Erythroblast (primary cell): ENCODE data around the gene ARHGAP26.

Source experiments
- DNase-seq, 2 experiments: peaks; one replicate each; lab custom pipeline; 2025; lab: John Stamatoyannopoulos, UW
- GATA1 ChIP-seq: IDR thresholded peaks from 2 replicates; pipeline ENCODE4 v1.6.1; 2011; ENCODE audit warnings: low read depth, mild to moderate bottlenecking, control low read depth, low read length, moderate library complexity
- POLR2A ChIP-seq: IDR thresholded peaks from 2 replicates; pipeline ENCODE4 v1.6.1; 2011; ENCODE audit warnings: mild to moderate bottlenecking, low read length

Gene ARHGAP26

DNA sequence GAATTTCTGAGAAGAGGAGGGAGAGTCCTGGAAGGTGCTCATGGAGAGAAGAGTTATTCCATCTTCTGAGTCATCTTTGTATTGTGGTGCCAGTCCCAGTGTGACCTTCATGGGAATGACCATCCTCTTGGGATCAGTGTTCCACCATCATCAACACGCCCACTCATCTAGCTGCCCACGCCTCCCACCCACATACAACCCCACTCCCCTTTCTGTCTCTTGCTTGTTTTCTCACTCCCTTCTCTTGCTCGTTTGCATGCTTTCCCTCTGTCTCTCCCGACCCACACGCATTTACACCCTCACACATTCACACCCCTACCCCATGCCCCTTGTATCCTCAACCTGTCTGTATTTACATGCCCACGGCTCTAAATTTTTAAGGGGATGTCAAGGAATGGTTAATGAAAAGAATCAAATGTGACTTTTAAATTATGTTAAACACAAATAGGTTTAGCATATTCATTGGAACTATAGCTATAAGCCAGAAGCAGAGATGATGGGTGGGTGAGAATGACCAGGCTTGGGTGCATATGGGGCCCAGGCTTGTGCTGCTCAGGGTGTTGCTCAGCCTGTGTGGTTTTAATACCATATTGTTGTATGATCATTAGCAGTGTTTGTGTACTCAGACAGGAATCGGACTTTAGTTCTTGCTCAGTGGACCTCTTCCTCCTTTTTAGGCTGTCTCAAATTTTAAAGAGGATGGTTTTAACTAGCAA is 160.4 kb downstream of the ARHGAP26 start:
- TF ChIP-seq POLR2A: no peak
- no peak for TF ChIP-seq GATA1
- no peak for DNase-seq

DNA sequence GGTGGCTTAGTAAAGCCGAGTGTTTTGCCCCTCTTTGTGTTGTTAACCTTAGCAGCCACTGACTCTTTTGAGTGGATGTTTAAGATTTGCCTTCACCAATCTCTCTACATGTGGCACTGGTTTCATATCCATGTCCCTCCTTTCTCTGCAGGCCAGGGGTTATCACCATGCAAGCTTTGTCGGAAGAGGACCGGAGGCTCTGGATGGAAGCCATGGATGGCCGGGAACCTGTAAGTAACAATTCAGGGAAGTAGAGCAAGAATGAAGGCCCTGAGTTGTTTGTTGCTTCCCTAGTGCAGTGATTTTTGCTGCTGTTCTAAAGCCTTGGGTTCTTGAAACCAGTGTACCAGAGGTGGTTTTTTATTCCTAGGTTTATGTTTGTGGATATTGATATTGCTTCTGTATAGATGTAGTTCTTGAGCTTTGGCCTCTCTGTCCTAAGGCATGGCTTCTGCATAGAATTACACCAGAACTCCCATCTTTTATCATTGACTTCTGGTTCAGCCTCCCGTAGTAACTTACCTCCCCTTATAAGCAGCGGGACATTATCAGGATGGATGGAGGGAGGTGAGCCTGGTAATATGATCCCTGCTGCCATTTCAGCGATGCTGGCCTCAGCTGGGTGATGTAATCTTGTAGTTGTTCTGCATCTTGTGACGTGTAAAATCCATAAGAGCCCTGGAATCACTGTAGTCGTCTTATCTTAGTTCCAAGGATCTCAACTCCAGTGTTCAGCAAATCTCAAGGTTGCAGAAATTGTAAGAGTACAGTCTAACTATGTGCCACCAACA is 161.9 kb downstream of the ARHGAP26 start:
- TF ChIP-seq POLR2A (no peak), GATA1 (no peak)

DNA sequence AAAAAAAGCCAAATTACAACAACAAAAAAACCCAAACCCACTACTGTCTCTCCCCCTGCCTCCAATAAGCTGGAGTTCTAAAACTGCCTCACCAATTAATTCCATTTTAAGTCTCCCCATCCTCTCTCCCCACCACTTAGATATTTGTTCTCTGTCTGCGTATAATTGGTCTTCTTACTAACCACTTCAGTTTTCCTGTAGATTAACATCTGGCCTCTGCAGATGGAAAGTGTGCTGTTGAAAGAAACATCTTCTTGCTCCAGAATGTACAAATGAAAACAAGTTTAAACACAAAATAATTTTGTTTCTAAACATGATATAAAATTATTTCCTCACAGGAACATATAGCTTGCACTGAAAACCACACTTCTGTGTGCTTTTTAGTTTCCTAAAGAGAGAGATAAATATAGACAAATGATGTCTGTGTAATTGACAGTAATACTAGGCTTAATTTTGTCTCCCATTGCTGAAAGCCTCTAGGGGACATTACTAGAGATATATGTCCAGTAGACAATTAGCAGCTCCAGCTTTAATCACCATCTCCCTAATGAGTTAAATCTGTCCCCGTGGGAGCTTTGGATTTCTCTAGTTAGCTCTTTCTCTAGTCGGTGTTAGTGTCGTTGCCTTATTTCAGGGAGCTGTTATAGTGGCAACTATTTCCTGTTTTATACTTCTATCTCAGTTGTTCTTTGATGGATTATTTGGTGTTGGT is 164.0 kb downstream of the ARHGAP26 start:
- no peak for DNase-seq
- no peak for TF ChIP-seq GATA1

More for the DNA sequence above, 161.9 kb downstream of the ARHGAP26 start:
- DNase-seq: no peak

DNA sequence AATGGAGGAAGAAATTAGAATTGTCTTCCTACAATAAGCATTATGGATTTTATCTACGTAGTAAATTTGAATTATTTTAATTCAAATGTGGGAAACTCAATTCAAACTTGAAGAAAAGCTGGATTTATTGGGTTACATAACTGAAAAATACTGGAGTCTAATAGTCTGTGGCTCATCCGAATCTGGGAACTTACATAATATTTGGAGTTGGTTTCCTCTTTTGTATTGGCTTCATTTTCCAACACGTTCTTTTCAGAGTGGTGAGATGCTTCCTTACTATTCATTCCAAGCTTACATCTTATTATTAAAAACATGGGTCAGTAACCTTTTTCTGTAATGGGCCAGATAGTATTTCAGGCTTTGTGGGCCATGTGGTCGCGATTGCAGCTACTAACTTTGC is 164.8 kb downstream of the ARHGAP26 start:
- TF ChIP-seq GATA1 (no peak), POLR2A (no peak)
- no peak for DNase-seq

DNA sequence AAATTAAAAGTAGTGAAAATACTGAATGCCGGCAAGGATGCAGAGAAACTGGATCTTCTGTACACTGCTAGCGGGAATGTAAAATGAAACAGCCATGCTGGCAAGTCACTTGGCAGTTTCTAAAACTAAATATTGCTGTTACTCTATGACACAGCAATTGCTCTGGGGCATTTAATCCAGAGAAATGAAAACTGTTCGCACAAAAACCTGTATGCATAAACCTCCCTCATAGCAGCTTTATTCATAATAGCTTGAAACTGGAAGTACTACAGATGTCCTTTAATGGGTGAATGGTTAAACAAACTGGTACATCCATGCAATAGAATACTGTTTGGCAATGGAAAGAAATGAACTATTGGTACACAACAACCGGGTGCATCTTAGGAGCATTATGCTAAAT is 167.2 kb downstream of the ARHGAP26 start:
- no peak for DNase-seq
- TF ChIP-seq POLR2A (no peak), GATA1 (no peak)

DNA sequence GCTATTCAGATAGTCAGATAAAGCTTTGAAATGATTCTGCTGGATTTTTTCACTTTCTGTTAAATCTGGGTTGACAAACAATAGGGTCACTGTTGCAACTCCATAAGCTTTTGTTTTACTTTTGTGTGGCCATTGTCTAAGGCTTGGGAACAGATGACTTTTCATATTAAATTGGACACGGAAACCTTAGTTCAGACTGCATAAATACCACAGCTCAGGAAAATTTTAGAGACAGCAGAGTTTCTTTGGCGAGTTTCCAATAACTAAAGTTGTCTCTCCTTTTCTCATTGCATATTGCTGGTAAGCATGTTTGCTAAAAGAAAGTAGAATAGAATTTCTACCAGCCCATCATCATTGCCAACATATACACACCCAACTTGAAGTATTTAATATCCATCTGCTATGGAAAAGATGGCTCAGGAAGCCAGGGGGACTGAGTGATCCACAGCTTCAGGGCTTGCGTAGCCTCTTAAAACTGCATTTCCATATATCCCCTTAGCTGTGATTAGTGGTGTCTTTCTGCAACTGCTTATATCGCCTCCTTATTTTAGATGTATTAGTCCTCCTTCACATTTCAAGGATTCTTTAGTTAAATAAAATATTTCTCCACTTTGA is 168.2 kb downstream of the ARHGAP26 start:
- DNase-seq: no peak
- no peak for TF ChIP-seq POLR2A
- TF ChIP-seq GATA1: no peak

DNA sequence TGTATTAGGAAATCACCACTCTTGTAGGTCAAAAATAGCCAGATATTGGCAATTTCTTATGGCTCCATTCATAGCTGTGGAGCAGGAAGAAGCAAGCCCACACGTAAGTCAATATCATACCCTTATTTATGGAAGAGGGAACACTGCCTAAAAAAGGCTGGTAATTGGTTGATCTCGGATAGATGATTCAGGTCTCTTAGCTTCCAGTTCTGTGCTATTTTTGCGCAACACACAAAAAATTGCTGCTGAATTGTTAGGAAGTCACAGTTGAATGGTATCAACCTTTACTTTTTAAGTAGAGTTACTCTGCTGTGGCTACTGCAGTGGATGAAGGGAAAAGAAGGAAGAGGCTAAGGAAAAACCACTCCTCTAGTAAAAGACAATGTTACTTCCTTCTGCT is 168.8 kb downstream of the ARHGAP26 start:
- TF ChIP-seq POLR2A: no peak
- TF ChIP-seq GATA1: no peak
- no peak for DNase-seq

DNA sequence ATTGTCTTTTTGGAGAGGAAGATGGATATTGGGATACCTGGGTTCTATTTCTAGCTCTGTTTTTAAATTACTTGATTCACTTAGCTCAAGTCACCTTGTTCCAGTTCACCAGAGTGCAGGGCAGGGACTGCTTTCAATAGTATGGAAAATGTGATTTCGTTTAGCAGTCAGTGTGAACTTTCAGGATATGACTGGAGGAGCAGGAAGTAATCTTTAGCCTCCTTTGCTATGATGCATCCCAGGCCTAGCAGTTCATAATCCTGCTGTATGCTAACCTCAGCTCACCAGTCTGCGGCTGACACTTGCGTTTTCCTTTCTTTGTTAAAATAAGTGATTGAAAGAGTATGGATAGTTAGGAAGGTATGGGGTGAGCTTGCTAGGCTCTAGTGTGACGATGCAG is 169.7 kb downstream of the ARHGAP26 start:
- TF ChIP-seq GATA1 (no peak), POLR2A (no peak)
- no peak for DNase-seq

DNA sequence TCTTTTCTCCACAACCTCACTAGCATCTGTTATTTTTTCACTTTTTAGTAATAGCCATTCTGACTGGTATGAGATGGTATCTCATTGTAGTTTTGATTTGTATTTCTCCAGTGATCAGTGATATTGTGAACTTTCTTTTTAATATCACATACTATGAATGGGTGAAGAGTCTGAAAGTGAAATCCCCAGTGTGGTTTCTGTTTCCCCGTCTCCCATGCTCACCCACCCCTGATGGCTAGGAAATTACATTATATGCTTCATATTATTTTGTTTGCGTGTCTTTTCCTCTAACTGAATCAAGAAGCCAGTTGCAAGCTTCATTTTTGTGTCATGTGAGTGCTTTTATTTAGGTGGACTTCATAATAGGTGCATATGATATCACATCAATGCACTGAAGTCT is 171.1 kb downstream of the ARHGAP26 start:
- no peak for TF ChIP-seq GATA1
- no peak for TF ChIP-seq POLR2A
- no peak for DNase-seq

DNA sequence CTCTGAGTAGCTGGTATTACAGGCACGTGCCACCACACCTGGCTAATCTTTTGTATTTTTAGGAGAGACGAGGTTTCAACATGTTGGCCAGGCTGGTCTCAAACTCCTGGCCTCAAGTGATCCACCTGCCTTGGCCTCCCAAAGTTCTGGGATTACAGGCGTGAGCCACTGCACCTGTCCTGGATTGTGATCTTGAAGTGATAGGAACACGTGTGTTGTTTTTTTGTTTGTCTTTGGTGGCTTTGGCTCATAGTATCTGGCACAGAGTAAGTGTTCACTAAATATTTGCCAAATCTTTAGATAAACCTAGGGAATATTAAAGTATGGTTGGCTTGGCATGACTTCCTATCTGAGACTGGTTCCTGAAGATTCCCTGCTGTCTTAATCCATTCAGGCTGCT is 172.7 kb downstream of the ARHGAP26 start:
- no peak for DNase-seq
- no peak for TF ChIP-seq GATA1
- TF ChIP-seq POLR2A: no peak

DNA sequence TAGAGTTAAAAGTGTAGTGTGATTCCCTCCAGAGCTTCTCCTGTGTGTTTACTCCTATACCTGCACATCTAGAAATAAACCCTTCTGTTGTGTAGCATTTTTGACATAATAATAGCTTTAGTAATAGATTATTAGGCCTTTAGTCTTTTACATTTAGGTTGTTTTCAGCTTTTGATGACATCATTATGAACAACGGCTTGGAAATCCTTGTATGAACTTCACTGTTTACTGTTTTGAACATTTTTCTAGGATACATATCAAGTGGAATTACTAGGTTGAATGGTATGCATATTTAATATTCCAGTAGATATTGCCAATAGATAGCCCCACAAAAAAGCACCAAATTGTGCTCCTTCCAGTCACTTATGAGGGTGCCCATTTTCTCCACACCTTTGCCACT is 174.0 kb downstream of the ARHGAP26 start:
- no peak for TF ChIP-seq POLR2A
- DNase-seq: no peak

DNA sequence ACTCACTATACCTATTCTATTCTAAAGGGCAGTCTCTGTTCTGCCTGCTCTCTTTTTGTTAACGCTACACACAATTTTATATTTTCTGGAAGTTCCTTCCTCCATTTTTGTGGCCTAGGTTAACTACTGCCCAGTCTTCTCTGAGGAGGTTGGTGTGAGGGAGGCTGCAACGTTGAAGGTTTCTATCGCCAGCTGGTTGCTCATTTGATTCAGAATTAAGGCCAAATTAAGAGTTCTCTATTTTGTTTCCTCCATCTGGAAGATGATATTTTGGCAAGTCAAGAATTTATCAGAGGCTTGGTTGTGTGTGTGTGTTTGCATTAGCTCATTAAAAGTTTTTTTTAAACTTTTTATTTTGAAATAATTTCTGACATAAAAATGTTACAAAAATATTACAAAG is 175.1 kb downstream of the ARHGAP26 start:
- TF ChIP-seq POLR2A (no peak), GATA1 (no peak)
- no peak for DNase-seq

DNA sequence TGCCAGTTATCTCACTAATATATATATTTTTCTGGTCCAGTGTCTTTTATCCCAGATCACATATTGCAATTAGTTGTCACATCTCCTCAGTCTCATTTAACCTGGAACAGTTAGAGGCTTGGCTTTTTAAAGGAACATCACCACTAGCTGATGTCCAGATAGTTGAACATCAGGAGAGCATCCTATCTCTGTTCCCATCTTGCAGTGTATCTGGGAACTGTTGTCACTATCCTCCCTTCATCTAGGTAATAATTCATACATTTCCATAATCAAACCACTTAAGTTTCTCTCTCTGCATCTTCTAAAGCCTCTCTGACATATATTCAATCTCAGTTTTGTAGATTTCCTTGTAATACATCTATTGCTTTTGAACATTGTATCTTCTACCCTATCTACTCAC is 175.7 kb downstream of the ARHGAP26 start:
- DNase-seq: no peak
- no peak for TF ChIP-seq POLR2A
- TF ChIP-seq GATA1: no peak

DNA sequence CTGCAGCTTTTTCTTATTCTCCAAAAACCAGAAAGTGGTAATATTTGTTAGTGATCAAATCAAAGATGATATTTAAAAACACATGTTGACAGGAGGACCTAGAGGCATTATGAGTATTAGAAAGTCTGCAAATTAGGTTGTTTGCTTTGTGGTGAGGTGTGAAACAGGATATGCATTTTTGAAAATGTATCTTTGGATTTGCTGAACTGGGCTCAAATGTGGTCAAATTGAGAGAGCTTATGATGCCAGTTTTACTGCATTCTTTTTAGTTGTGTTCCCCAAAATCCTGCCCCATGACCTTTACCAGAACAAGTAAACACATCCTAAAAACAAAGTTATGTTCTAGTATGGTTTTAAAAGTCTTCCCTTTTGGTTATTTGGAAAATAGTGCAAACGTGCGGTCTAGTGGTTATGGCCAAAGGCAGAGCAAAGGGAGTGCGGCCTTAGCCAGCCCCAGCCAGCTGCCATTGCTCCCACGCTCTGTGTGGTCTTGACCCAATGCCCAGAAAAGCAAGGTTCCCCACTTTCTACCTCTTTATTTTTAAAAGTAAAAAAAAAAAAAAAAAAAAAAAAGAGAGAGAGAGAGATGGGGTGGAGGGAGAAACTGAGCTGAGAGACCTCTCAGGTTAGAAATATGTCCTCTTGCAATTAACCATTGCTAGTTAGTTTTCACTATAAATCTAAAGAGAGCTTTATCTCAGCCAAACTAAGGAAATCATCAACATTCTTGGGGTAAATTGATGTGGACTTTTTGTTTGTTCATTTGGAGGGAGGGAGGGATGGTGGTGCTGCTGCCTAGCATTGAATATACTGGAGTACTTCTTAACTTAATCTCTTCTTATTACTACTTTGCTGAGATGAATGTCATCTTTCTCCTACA is 176.6 kb downstream of the ARHGAP26 start:
- TF ChIP-seq POLR2A (no peak), GATA1 (no peak)
- no peak for DNase-seq
